Kidney epithelial cell (primary cell): ENCODE measurements around the gene DNASE1L3. TPM values are rescaled to one million over a fixed set of nuclear protein-coding genes. Genes with fewer than 3 reads are reported as not detected.

ENCODE experiments used
- DNase-seq: peaks from one replicate; pipeline ENCODE4 v3.0.0-alpha.2; 2010; ENCODE audit warnings: low read depth
- H3K27me3 ChIP-seq: 2 replicates; pipeline ENCODE4 v1.6.0; 2011; ENCODE audit warnings: low read length; ENCODE audit not compliant: control insufficient read depth, insufficient read depth
- H3K36me3 ChIP-seq: 2 replicates; pipeline ENCODE4 v1.5.1; 2011; ENCODE audit warnings: low read length; ENCODE audit not compliant: control insufficient read depth, insufficient read depth
- H3K4me3 ChIP-seq: 2 replicates; pipeline ENCODE4 v1.5.1; 2011; ENCODE audit warnings: low read depth, mild to moderate bottlenecking, control low read depth, low read length
- total RNA-seq: library from RNA; depleted of rRNA; stranded (reverse); fragments of >200 nt; gene quantifications from 2 replicates; pipeline ENCODE4 v1.2.3, GENCODE V29; 2015
- TF ChIP-seq, protein P1 (sequence below): IDR thresholded peaks from 2 replicates; pipeline ENCODE4 v1.5.1; 2011; ENCODE audit warnings: mild to moderate bottlenecking, moderate library complexity, low read length, control low read depth, inconsistent platforms; ENCODE audit not compliant: insufficient read depth, poor library complexity, severe bottlenecking

Gene DNASE1L3
- total RNA-seq, 1 donor from 2014 or later = not detected

DNA sequence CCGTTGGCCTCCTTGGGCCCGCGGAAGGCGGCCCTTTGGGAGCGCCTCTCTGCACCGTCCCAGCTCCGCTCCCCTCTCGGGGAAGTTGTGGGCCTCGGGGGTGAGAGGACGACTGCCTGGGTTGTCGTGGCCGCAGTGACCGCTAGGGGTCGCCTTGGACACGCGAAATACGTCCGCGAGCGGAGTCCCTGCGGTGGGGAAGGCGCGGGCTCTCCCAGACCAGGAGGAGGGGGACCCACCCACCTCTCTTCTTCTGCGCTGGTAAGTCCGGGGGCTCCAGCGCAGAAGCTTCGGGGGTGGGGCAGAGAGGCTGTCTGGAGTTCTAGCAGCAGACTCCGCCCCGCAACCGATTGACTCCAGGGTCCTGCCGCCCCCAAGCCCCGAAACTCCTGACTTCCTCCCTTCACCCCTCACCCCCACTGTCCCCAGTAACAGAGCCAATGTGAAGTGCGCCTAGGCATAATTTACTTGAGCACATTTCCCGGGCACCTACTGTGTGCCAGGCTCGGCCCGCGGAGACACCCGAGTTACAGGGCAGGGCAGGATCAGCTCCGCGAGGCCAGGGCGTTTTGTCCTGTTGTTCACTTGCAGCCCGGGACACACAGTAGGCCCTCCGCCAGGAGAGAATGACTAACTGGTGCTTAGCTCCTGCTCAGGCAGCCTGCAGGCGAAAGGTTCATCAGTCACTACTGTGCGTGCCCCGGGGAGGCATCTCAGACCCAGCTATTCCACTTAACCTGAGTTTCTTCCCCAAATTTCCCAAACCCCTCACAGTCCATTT lies 32.8 kb downstream of the DNASE1L3 start:
- no peak for DNase-seq
- Histone ChIP-seq H3K4me3 (peak overlapping the region; percentile 35), H3K27me3 (no peaks in the 10 kb centered on the region), H3K36me3 (no peaks in the 10 kb centered on the region)
- TF ChIP-seq, protein P1, sequence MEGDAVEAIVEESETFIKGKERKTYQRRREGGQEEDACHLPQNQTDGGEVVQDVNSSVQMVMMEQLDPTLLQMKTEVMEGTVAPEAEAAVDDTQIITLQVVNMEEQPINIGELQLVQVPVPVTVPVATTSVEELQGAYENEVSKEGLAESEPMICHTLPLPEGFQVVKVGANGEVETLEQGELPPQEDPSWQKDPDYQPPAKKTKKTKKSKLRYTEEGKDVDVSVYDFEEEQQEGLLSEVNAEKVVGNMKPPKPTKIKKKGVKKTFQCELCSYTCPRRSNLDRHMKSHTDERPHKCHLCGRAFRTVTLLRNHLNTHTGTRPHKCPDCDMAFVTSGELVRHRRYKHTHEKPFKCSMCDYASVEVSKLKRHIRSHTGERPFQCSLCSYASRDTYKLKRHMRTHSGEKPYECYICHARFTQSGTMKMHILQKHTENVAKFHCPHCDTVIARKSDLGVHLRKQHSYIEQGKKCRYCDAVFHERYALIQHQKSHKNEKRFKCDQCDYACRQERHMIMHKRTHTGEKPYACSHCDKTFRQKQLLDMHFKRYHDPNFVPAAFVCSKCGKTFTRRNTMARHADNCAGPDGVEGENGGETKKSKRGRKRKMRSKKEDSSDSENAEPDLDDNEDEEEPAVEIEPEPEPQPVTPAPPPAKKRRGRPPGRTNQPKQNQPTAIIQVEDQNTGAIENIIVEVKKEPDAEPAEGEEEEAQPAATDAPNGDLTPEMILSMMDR = peak; percentile 96

DNA sequence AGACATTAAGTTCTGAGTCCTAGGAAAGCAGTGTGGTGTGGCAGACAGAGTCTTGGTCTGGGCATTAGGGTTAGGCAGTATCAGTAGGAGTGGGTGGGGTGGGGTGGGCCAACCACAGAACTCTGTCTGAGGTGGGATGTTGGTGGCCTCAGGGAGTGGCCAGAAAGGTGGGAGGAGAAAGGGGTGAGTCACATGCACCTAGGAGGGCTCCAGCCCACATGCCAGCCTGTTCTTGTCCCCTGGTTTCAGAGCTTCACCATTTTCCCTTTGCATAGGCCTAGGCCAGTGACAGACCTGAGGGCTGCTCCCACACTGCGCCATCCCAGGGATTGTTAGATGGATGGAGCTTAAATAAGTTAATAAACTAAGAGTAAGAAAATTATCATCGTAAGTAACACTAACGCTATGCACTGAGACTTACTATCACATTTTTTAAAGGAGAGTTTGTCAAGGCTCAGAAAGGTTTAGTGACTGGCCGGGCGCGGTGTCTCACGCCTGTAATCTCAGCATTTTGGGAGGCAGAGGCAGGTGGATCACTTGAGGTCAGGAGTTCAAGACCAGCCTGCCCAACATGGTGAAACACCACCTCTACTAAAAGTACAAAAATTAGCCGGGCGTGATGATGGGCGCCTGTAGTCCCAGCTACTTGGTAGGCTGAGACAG lies 33.8 kb downstream of the DNASE1L3 start:
- TF ChIP-seq, protein P1 = no peak
- no peak for DNase-seq
- H3K36me3 ChIP-seq = no peaks in the 10 kb centered on the region
- no peak overlapping the region for H3K4me3 ChIP-seq
- no peaks in the 10 kb centered on the region for H3K27me3 ChIP-seq

DNA sequence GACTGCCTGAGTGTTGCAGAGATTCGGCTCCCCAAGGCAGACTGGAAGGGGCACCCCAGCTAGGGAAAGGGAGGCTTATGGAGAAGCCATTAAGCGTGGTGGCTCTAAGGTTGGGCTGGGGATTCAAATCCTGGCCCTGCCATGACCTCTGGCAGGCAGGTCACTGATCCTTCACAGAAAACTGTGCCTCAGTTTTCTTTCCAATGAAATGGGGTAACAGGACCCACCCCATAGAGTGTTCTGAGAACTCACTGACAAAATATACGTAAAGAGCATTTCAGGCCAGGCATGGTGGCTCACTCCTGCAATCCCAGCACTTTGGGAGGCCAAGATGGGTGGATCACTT lies 34.6 kb downstream of the DNASE1L3 start:
- Histone ChIP-seq H3K36me3 (peaks cover 2% of the 10 kb centered on the region), H3K4me3 (no peak overlapping the region), H3K27me3 (no peaks in the 10 kb centered on the region)
- DNase-seq = no peak
- TF ChIP-seq, protein P1 = no peak

DNA sequence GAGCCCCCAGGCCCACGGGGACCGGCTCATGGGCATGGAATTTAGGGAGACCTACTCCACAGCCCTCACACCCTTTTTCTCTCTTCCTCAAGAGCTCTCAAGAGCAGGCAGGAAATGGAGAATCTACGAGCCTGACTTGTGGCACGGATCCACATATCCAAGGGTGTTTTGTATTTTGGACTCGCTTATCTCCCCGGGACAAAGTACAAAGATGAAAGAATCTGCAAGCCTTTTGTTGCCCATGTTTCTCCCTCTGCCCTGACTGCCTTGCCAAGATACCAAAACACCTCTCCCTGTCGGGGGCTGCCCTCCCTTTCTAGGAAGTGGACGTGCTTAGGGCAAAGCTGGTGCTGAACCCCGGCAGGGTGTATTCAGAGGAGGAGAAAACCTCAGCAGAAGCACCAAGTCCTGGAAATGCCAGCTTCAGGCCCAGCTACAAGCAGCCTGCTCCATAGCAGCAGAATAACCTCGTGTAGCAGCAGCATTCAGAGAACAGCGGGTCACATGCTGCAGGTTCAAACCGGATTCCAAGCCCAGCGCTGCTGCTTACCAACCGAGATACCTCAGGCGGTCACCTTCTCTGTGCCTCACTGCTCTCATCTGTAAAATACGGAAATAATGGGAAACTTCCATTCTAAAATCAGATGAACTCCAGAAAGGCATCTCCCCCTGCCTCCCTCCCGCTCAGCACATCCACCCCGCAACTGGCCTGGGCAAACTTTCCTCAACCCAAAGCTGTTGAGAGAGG lies 35.2 kb downstream of the DNASE1L3 start:
- DNase-seq = no peak
- Histone ChIP-seq H3K4me3 (no peak overlapping the region), H3K36me3 (peaks cover 2% of the 10 kb centered on the region), H3K27me3 (no peaks in the 10 kb centered on the region)
- TF ChIP-seq, protein P1 = no peak

DNA sequence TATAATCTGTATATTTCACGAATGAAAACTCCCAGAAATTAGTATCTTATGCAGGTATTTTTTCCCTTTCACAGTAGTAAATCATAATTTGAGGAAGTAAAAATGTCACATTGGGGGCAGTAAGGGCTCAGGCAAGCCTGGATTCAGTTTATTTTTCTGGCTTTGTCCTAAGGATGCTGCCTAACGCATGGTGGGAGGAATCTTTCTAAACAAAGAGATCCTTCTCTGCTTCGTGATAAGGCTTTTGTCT lies 35.7 kb downstream of the DNASE1L3 start:
- TF ChIP-seq, protein P1 = no peak
- H3K36me3 ChIP-seq = peaks cover 2% of the 10 kb centered on the region
- no peak for DNase-seq

More for the DNA sequence above, 35.7 kb downstream of the DNASE1L3 start:
- H3K27me3 ChIP-seq = no peaks in the 10 kb centered on the region
- H3K4me3 ChIP-seq = no peak overlapping the region
